Measurements from ENCODE around the gene NPR1. TPM values are rescaled to one million over a fixed set of nuclear protein-coding genes. Genes with fewer than 3 reads are reported as not detected.
"Not testable (repeated sequence)": the region's sequence is repeated elsewhere in the genome, so short reads cannot be mapped to it uniquely, and the experiment has no call there.

Gene NPR1
- total RNA-seq, 1 experiment from 2014 or later = not detected

DNA sequence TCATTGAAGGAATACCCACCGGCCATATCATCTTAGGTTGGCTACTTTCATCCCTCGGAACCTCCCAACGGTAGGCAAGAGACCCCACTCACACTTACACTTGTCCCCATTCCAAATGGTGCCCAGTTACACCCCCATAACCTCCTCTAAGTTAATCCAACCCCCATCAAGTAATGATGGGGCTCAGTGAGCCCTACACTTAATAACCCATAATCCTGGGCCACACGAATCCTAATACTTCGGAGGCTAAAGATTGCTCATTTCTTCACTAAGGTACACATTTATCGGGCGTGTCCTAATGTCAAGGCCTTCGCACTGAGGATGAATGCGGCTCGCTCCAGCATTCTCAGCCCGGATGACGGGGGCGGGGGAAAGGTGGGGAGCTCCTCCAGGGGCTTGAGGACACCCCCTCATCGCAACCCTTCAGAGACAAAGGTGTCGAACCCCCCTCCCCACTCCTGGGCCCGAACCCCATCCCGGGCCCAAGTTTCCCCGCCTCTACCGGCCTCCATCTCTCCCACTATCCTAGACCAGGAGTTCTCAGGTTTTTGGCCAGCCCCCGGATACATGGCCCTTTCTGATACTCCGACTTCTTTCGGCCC, 8.1 kb upstream of the NPR1 start:
- CTCF ChIA-PET = interaction anchor here (1.3 kb wide), 1 partner anchor 103 kb away, joined by 3 read pairs; no protein-coding TSS in a partner anchor
- Mint-ChIP-seq H3K27me3 (ENCODE audit: unreplicated experiment) (no peaks in the 10 kb centered on the region), H3K27ac (ENCODE audit: unreplicated experiment) (no peak overlapping the region), H3K9me3 (ENCODE audit: low read depth, unreplicated experiment) (no peaks in the 10 kb centered on the region), H3K36me3 (ENCODE audit: insufficient read depth, unreplicated experiment) (peaks cover 14% of the 10 kb centered on the region), H3K4me3 (ENCODE audit: low read depth, unreplicated experiment) (no peak overlapping the region), H3K4me1 (ENCODE audit: low read depth, unreplicated experiment) (peaks cover 11% of the 10 kb centered on the region)
- no peak for DNase-seq
- TF ChIP-seq CTCF (IDR thresholded peaks at IDR 0.05; ENCODE audit: unreplicated experiment) = no peak
- TSS peak; percentile 74 for BruUV-seq (replicated peaks)
- intact Hi-C loops (cut with micrococcal nuclease; ENCODE audit: unreplicated experiment) = loop anchor here (5.0 kb wide), 2 partner anchors 98 to 158 kb away; no protein-coding TSS in a partner anchor

GRCh38 chr1:153670859-153671627, 7.4 kb upstream of the NPR1 start, which contains the start of gene ILF2:
Gene ILF2 (minus strand): TSS chr1:153670993. CDS start chr1:153670922, 71 bp downstream.
- CTCF ChIA-PET = interaction anchor here (0.7 to 1.8 kb wide), 7 partner anchors 37 to 320 kb away, joined by 3 to 9 read pairs (median 3); partner anchors contain the start of genes INTS3, RPS27 and SLC27A3
- peaks cover 7% of the 10 kb centered on the region for H3K36me3 Mint-ChIP-seq (ENCODE audit: insufficient read depth, unreplicated experiment)

GRCh38 chr1:153671628-153672353, 6.7 kb upstream of the NPR1 start:
- not testable (repeated sequence) for H3K27ac Mint-ChIP-seq (ENCODE audit: unreplicated experiment); H3K27me3 Mint-ChIP-seq (ENCODE audit: unreplicated experiment); H3K36me3 Mint-ChIP-seq (ENCODE audit: insufficient read depth, unreplicated experiment); H3K4me3 Mint-ChIP-seq (ENCODE audit: low read depth, unreplicated experiment); H3K9me3 Mint-ChIP-seq (ENCODE audit: low read depth, unreplicated experiment); BruUV-seq (replicated peaks)
- intact Hi-C loops (cut with micrococcal nuclease; ENCODE audit: unreplicated experiment) = loop anchor here (5.0 kb wide), 2 partner anchors 99 to 159 kb away; no protein-coding TSS in a partner anchor
- CTCF ChIA-PET = interaction anchor here (0.7 to 1.8 kb wide), 8 partner anchors 37 to 319 kb away, joined by 3 to 9 read pairs (median 4); partner anchors contain the start of genes INTS3, RPS27 and SLC27A3
- peak; percentile 62 for DNase-seq
- H3K4me1 Mint-ChIP-seq (ENCODE audit: low read depth, unreplicated experiment) = peaks cover 11% of the 10 kb centered on the region

More at GRCh38 chr1:153670859-153671627, 7.4 kb upstream of the NPR1 start, which contains the start of gene ILF2:
- no peak within 1 kb of the TSS for H3K27ac Mint-ChIP-seq (ENCODE audit: unreplicated experiment)
- TSS peak; percentile 99 for BruUV-seq (replicated peaks)
- no peaks in the 10 kb centered on the region for H3K9me3 Mint-ChIP-seq (ENCODE audit: low read depth, unreplicated experiment)
- DNase-seq = peak; percentile 98
- peaks cover 11% of the 10 kb centered on the region for H3K4me1 Mint-ChIP-seq (ENCODE audit: low read depth, unreplicated experiment)
- no peak within 1 kb of the TSS for H3K4me3 Mint-ChIP-seq (ENCODE audit: low read depth, unreplicated experiment)
- intact Hi-C loops (cut with micrococcal nuclease; ENCODE audit: unreplicated experiment) = loop anchor here (5.0 kb wide), 2 partner anchors 99 to 159 kb away; no protein-coding TSS in a partner anchor
- TF ChIP-seq CTCF (IDR thresholded peaks at IDR 0.05; ENCODE audit: unreplicated experiment) = peak; percentile 24
- H3K27me3 Mint-ChIP-seq (ENCODE audit: unreplicated experiment) = no peaks in the 10 kb centered on the region

DNA sequence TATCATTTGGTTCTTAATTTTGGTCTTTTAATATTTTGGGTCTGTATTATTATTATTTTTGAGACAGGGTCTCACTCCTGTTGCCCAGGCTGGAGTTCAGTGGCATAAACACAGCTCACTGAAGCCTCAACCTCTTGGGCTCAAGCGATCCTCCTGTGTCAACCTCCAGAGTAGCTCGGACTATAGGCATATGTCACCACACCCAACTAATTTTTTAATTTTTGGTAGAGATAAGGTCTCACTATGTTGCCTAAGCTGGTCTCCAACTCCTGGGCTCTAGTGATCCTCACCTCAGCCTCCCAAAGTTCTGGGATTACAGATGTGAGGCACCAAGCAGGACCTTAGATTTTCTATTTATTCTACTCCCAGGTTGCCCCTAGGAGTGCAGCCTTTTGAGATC, 5.0 kb upstream of the NPR1 start:
- no peak overlapping the region for H3K4me3 Mint-ChIP-seq (ENCODE audit: low read depth, unreplicated experiment)
- H3K4me1 Mint-ChIP-seq (ENCODE audit: low read depth, unreplicated experiment) = peaks cover 23% of the 10 kb centered on the region
- H3K9me3 Mint-ChIP-seq (ENCODE audit: low read depth, unreplicated experiment) = no peaks in the 10 kb centered on the region
- no peak for DNase-seq
- H3K27ac Mint-ChIP-seq (ENCODE audit: unreplicated experiment) = no peak overlapping the region
- no peak for TF ChIP-seq CTCF (IDR thresholded peaks at IDR 0.05; ENCODE audit: unreplicated experiment)
- CTCF ChIA-PET = no interaction called here
- H3K36me3 Mint-ChIP-seq (ENCODE audit: insufficient read depth, unreplicated experiment) = peaks cover 5% of the 10 kb centered on the region
- peaks cover 17% of the 10 kb centered on the region for H3K27me3 Mint-ChIP-seq (ENCODE audit: unreplicated experiment)
- intact Hi-C loops (cut with micrococcal nuclease; ENCODE audit: unreplicated experiment) = loop anchor here (5.0 kb wide), 2 partner anchors 101 to 161 kb away; no protein-coding TSS in a partner anchor
- BruUV-seq (replicated peaks) = no TSS peak

Measured in Calu3 (cell line).